H1 (cell line): ENCODE measurements around the gene SSTR5. TPM values are rescaled to one million over a fixed set of nuclear protein-coding genes. Genes with fewer than 3 reads are reported as not detected.

ENCODE experiments used
- GTF2F1 ChIP-seq: IDR thresholded peaks from 2 replicates; pipeline ENCODE4 v1.6.1; 2012; ENCODE audit warnings: low read depth, low read length, improper control_type of control experiment, borderline replicate concordance
- KDM1A ChIP-seq: fragments of 200-600, 300-600 bp; sonication (generic); IDR thresholded peaks from 2 replicates; pipeline ENCODE4 v1.7.1; 2016; ENCODE audit warnings: mild to moderate bottlenecking, low read length, borderline replicate concordance
- POU5F1 ChIP-seq: IDR thresholded peaks from 2 replicates; pipeline ENCODE4 v1.6.1; 2011; ENCODE audit warnings: low read depth, mild to moderate bottlenecking, low read length, moderate library complexity
- SAP30 ChIP-seq: fragments of 300-600 bp; sonication (generic); IDR thresholded peaks from 2 replicates; pipeline ENCODE4 v1.7.1; 2012; ENCODE audit warnings: low read length, moderate library complexity, mild to moderate bottlenecking, inconsistent platforms; ENCODE audit not compliant: insufficient read depth, insufficient replicate concordance
- SRF ChIP-seq: IDR thresholded peaks from 2 replicates; pipeline ENCODE4 v1.6.1; 2011; ENCODE audit warnings: mild to moderate bottlenecking, low read depth, low read length, moderate library complexity
- YY1 ChIP-seq: IDR thresholded peaks from 2 replicates; pipeline ENCODE4 v1.6.1; 2011; ENCODE audit warnings: low read depth, mild to moderate bottlenecking, low read length
- polyA plus RNA-seq, 7 experiments: library from polyadenylated mRNA; depleted of rRNA in 3 of 7; stranded (reverse) in 5 of 7; unstranded in 2 of 7; fragments of >200 nt in 5 of 7; fragments of 200-250 nt in 2 of 7; gene quantifications; 1 replicate in 5 of 7; 2 replicates in 1 of 7; 4 replicates in 1 of 7; pipeline versions ENCODE4 v1.2.1 to v1.2.3, GENCODE V29; 2011 to 2013; ENCODE audit warnings: missing spikeins in 2 of 7, mixed read lengths in 2 of 7
- total RNA-seq: library from RNA; stranded (reverse); fragmentation: NEBNext Ultra II Directional; extraction: Animal tissue kit (Norgen Biotek cat#: 25700); gene quantifications from 2 replicates; pipeline ENCODE4 v1.2.1, GENCODE V29; 2021

The SSTR5 gene
- total and polyA plus RNA-seq, 2 of the 8 experiments (the other 6 are each of a cell fraction or from before 2014, with no cell fraction given): 0.56 to 0.60 TPM

- TF ChIP-seq KDM1A: no peak
- TF ChIP-seq SRF: no peak
- TF ChIP-seq POU5F1: no peak
- TF ChIP-seq SAP30: no peak
- TF ChIP-seq YY1: no peak
- no peak for TF ChIP-seq GTF2F1
Measured at GRCh38 chr16:1106659-1107058, 34.1 kb downstream of the SSTR5 start (continued).
